ENCODE data around the gene DCHS2.

- TF ChIP-seq POLR2A (IDR thresholded peaks at IDR 0.05; ENCODE audit: low read length), result no peak
- TF ChIP-seq GATA1 (IDR thresholded peaks at IDR 0.05; ENCODE audit: low read depth, low read length), result no peak
Observed at GRCh38 chr4:154189346-154189745, 302.3 kb downstream of the DCHS2 start.
